ENCODE measurements around the gene TMEM80.

- TF ChIP-seq GATA3 (IDR thresholded peaks at IDR 0.05; ENCODE audit: low read depth, low read length) (no peak), GATA2 (IDR thresholded peaks at IDR 0.05; ENCODE audit: low read depth, low read length) (no peak)
Measured at GRCh38 chr11:724778-725386, 29.3 kb downstream of the TMEM80 start.
